ENCODE data around the gene UPK1A.

GRCh38 chr19:35639863-35640262 lies 26.5 kb upstream of the UPK1A start:
- TF ChIP-seq POLR2A (IDR thresholded peaks at IDR 0.05) (no peak), CTCF (IDR thresholded peaks at IDR 0.05) (no peak)
